K562 (cell line): ENCODE data around the gene FAM219A. TPM values are rescaled to one million over a fixed set of nuclear protein-coding genes. Genes with fewer than 3 reads are reported as not detected.

ENCODE experiments used
- BCOR ChIP-seq: fragments of 450-650 bp; IDR thresholded peaks from 2 replicates; pipeline ENCODE4 v1.6.1; 2016
- BRF1 ChIP-seq: IDR thresholded peaks from 3 replicates; pipeline ENCODE4 v1.6.1; 2011; ENCODE audit warnings: borderline replicate concordance, mild to moderate bottlenecking; ENCODE audit not compliant: insufficient read length; ENCODE audit errors: extremely low read depth
- ELF1 ChIP-seq: fragments of 200-800 bp; sonication (Bioruptor generic); IDR thresholded peaks from 2 replicates; pipeline ENCODE4 v1.6.1; 2016; ENCODE audit warnings: missing genetic modification characterization, missing compliant biosample characterization
- HDAC2 ChIP-seq: fragments of 450-650 bp; IDR thresholded peaks from 2 replicates; pipeline ENCODE4 v1.6.1; 2016; ENCODE audit warnings: mild to moderate bottlenecking
- POLR2AphosphoS5 ChIP-seq: IDR thresholded peaks from 2 replicates; pipeline ENCODE4 v1.6.1; 2011; ENCODE audit warnings: mild to moderate bottlenecking, low read depth, low read length, moderate library complexity; ENCODE audit not compliant: control insufficient read depth, insufficient read depth
- POLR2H ChIP-seq: IDR thresholded peaks from 2 replicates; pipeline ENCODE4 v1.6.1; 2016; ENCODE audit warnings: missing genetic modification characterization, low read depth, mild to moderate bottlenecking, control low read depth, missing compliant biosample characterization, moderate library complexity
- TAF7 ChIP-seq: fragments of 450-650 bp; IDR thresholded peaks from 2 replicates; pipeline ENCODE4 v1.6.1; 2016; ENCODE audit warnings: missing genetic modification characterization, missing compliant biosample characterization
- ZNF407 ChIP-seq: fragments of 450-650 bp; IDR thresholded peaks from 2 replicates; pipeline ENCODE4 v1.6.1; 2016; ENCODE audit warnings: low read depth
- ZNF507 ChIP-seq: conservative IDR thresholded peaks from 2 replicates; pipeline ENCODE4 v1.6.1; 2017; ENCODE audit warnings: missing genetic modification characterization, missing compliant biosample characterization
- ZNF830 ChIP-seq: fragments of 250-450 bp; sonication (Bioruptor Pico); IDR thresholded peaks from 2 replicates; pipeline ENCODE4 v1.5.0; 2021; ENCODE audit warnings: mild to moderate bottlenecking
- polyA plus RNA-seq, 8 experiments: library from polyadenylated mRNA; depleted of rRNA in 4 of 8; stranded (reverse) in 5 of 8; unstranded in 3 of 8; fragments of >200 nt; fragmentation: Nextera tagmentation in 2 of 8; fragmentation: Illumina TruSeq in 1 of 8; extraction: Ambion mirVana in 2 of 8; extraction: Trizol in 1 of 8; gene quantifications; 2 replicates each; pipeline versions ENCODE4 v1.2.1 to v1.2.3, GENCODE V29; 2011 to 2014; ENCODE audit warnings: inconsistent platforms in 1 of 8, missing spikeins in 1 of 8
- total RNA-seq, 7 experiments: library from RNA; depleted of rRNA in 6 of 7; stranded (reverse); fragments of >200 nt in 6 of 7; fragmentation: Illumina TruSeq in 2 of 7; extraction: Trizol in 2 of 7; gene quantifications; 2 replicates each; pipeline versions ENCODE4 v1.2.1 to v1.2.3, GENCODE V29; 2011 to 2021; ENCODE audit warnings: low replicate concordance in 1 of 7
- TF ChIP-seq, protein P1 (sequence below): fragments of 250-450 bp; sonication (Bioruptor Pico); IDR thresholded peaks from 2 replicates; pipeline ENCODE4 v1.9.0; 2021; ENCODE audit warnings: mild to moderate bottlenecking, inconsistent platforms
- TF ChIP-seq, protein P2 (sequence below): fragments of 450-650 bp; formaldehyde crosslinking; IDR thresholded peaks from 2 replicates; pipeline ENCODE4 v1.4.0; 2020; ENCODE audit warnings: mild to moderate bottlenecking, moderate library complexity
- TF ChIP-seq, protein P3 (sequence below): IDR thresholded peaks from 2 replicates; pipeline ENCODE4 v1.6.1; 2012; ENCODE audit warnings: low read depth, low read length, improper control_type of control experiment, borderline replicate concordance

The FAM219A gene
- total and polyA plus RNA-seq, 9 of the 15 experiments (the other 6 are each of a cell fraction or from before 2014, with no cell fraction given), result 0.63 to 8.6 (median 2.9) TPM

- TF ChIP-seq, protein P1, sequence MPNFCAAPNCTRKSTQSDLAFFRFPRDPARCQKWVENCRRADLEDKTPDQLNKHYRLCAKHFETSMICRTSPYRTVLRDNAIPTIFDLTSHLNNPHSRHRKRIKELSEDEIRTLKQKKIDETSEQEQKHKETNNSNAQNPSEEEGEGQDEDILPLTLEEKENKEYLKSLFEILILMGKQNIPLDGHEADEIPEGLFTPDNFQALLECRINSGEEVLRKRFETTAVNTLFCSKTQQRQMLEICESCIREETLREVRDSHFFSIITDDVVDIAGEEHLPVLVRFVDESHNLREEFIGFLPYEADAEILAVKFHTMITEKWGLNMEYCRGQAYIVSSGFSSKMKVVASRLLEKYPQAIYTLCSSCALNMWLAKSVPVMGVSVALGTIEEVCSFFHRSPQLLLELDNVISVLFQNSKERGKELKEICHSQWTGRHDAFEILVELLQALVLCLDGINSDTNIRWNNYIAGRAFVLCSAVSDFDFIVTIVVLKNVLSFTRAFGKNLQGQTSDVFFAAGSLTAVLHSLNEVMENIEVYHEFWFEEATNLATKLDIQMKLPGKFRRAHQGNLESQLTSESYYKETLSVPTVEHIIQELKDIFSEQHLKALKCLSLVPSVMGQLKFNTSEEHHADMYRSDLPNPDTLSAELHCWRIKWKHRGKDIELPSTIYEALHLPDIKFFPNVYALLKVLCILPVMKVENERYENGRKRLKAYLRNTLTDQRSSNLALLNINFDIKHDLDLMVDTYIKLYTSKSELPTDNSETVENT, result no peak
- no peak for TF ChIP-seq ZNF830
- TF ChIP-seq ELF1 (tag), result peak; percentile 97
- no peak for TF ChIP-seq BRF1
- TF ChIP-seq BCOR, result no peak
- TF ChIP-seq, protein P2, sequence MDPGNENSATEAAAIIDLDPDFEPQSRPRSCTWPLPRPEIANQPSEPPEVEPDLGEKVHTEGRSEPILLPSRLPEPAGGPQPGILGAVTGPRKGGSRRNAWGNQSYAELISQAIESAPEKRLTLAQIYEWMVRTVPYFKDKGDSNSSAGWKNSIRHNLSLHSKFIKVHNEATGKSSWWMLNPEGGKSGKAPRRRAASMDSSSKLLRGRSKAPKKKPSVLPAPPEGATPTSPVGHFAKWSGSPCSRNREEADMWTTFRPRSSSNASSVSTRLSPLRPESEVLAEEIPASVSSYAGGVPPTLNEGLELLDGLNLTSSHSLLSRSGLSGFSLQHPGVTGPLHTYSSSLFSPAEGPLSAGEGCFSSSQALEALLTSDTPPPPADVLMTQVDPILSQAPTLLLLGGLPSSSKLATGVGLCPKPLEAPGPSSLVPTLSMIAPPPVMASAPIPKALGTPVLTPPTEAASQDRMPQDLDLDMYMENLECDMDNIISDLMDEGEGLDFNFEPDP (CRISPR knock-in tag), result no peak
- TF ChIP-seq, protein P3, sequence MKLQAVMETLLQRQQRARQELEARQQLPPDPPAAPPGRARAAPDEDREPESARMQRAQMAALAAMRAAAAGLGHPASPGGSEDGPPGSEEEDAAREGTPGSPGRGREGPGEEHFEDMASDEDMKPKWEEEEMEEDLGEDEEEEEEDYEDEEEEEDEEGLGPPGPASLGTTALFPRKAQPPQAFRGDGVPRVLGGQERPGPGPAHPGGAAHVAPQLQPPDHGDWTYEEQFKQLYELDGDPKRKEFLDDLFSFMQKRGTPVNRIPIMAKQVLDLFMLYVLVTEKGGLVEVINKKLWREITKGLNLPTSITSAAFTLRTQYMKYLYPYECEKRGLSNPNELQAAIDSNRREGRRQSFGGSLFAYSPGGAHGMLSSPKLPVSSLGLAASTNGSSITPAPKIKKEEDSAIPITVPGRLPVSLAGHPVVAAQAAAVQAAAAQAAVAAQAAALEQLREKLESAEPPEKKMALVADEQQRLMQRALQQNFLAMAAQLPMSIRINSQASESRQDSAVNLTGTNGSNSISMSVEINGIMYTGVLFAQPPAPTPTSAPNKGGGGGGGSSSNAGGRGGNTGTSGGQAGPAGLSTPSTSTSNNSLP, result no peak
- TF ChIP-seq TAF7 (tag), result no peak
- TF ChIP-seq ZNF407, result no peak
- TF ChIP-seq HDAC2, result no peak
- TF ChIP-seq ZNF507 (tag), result no peak
- peak; percentile 45; the same call in 1 of the 2 replicates for TF ChIP-seq POLR2AphosphoS5
- TF ChIP-seq POLR2H (tag), result no peak
Measured at GRCh38 chr9:34458013-34458958, at the start of gene FAM219A, which contains the start of gene DNAI1 (continued).
